OCI-LY1 (cell line): ENCODE measurements around the gene LAMTOR4.

Source experiments
- H2AFZ ChIP-seq: fragments of 200-600 bp; sonication (generic), shearing (Covaris generic); 2 replicates; pipeline ENCODE4 v1.6.0; 2014; ENCODE audit warnings: antibody characterized with exemption, mild to moderate bottlenecking, low read length
- H3F3A ChIP-seq: fragments of 200-600 bp; sonication (generic), shearing (Covaris generic); 2 replicates; pipeline ENCODE4 v1.6.0; 2014; ENCODE audit warnings: mild to moderate bottlenecking, antibody characterized with exemption, low read length, moderate library complexity; ENCODE audit not compliant: insufficient read depth
- H3K27ac ChIP-seq: fragments of 200-600 bp; sonication (generic); 2 replicates; pipeline ENCODE4 v1.5.1; 2014; ENCODE audit warnings: low read length, mixed run types, mild to moderate bottlenecking, low read depth; ENCODE audit not compliant: poor library complexity, severe bottlenecking
- H3K27me3 ChIP-seq: fragments of 200-600 bp; sonication (generic); 2 replicates; pipeline ENCODE4 v1.6.0; 2014; ENCODE audit warnings: antibody characterized with exemption, mild to moderate bottlenecking, low read length, moderate library complexity; ENCODE audit not compliant: insufficient read depth
- H3K36me3 ChIP-seq: fragments of 200-600 bp; sonication (generic); 2 replicates; pipeline ENCODE4 v1.6.1; 2014; ENCODE audit warnings: mild to moderate bottlenecking, antibody characterized with exemption, low read length, moderate library complexity, mixed read lengths; ENCODE audit not compliant: insufficient read depth
- H3K4me1 ChIP-seq: fragments of 200-600 bp; sonication (generic); 2 replicates; pipeline ENCODE4 v1.5.1; 2014; ENCODE audit warnings: mild to moderate bottlenecking, low read length, moderate library complexity; ENCODE audit not compliant: insufficient read depth, severe bottlenecking
- H3K4me2 ChIP-seq: fragments of 200-600 bp; sonication (generic), shearing (Covaris generic); 2 replicates; pipeline ENCODE4 v1.6.1; 2014; ENCODE audit warnings: low read length
- H3K4me3 ChIP-seq: fragments of 200-600 bp; sonication (generic); 2 replicates; pipeline ENCODE4 v1.5.1; 2014; ENCODE audit warnings: low read length, low read depth, mild to moderate bottlenecking, mixed read lengths; ENCODE audit not compliant: poor library complexity, severe bottlenecking
- H3K79me2 ChIP-seq: fragments of 200-600 bp; shearing (Covaris generic); 2 replicates; pipeline ENCODE4 v1.6.1; 2016; ENCODE audit warnings: mixed run types, low read length, mixed read lengths; ENCODE audit not compliant: insufficient read depth
- H3K9ac ChIP-seq: fragments of 200-600 bp; sonication (generic), shearing (Covaris generic); 2 replicates; pipeline ENCODE4 v1.6.1; 2014; ENCODE audit warnings: mild to moderate bottlenecking, low read length, mixed read lengths
- H3K9me2 ChIP-seq: fragments of 200-600 bp; sonication (generic), shearing (Covaris generic); 2 replicates; pipeline ENCODE4 v1.6.1; 2014; ENCODE audit warnings: low read depth, mild to moderate bottlenecking, low read length, mixed read lengths
- H3K9me3 ChIP-seq: fragments of 200-600 bp; shearing (Covaris generic); 2 replicates; pipeline ENCODE4 v1.6.1; 2014; ENCODE audit warnings: low read length, mixed read lengths
- H4K20me1 ChIP-seq: fragments of 200-600 bp; sonication (generic), shearing (Covaris generic); 2 replicates; pipeline ENCODE4 v1.6.0; 2016; ENCODE audit warnings: mild to moderate bottlenecking, low read length; ENCODE audit not compliant: insufficient read depth
- EZH2 ChIP-seq: fragments of 200-600 bp; sonication (generic), shearing (Covaris generic); IDR thresholded peaks from 2 replicates; pipeline ENCODE4 v1.8.0; 2017; ENCODE audit warnings: borderline replicate concordance, mixed run types, mild to moderate bottlenecking, antibody characterized with exemption, low read length, moderate library complexity, mixed read lengths
- TF ChIP-seq, protein P1 (sequence below): fragments of 200-600 bp; sonication (generic), shearing (Covaris generic); IDR thresholded peaks from 2 replicates; pipeline ENCODE4 v1.5.1; 2017; ENCODE audit warnings: mild to moderate bottlenecking, antibody characterized with exemption, low read length, moderate library complexity, mixed read lengths

LAMTOR4 gene

DNA sequence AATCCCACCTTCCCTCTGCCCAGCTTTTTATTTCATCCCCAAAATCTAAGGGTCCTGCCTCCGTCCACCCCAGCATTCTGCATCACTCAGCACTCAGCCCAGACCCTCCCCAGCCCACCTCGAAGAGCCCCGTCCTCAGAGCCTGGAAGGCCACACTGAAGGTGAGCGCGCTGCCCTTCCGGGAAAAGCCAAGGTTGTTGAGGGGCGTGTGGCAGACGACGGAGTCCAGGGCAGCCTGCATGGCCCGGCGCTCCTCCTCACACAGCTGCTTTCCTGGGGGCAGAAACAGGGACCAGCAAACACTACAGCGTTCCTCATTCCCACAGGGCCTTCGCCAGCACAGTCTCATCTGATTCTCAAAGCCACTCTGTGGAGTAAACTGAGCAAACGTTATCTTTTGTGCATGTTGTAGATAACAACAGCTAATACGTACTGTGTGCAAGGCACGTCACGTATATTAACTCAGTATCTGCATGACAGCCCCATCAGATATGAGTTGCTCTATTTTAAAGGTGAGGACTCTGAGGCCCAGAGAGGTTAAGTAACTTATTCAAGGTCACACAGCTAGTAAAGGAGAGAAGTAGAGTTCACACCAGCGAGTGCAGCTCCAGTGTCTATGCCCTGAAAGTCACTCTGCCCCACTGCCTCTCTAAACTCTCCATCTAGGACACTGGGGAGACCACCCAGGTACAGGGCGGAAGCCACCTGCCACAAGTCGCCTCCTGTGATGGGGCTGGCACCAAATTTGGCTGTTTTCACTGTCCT, 7.0 kb downstream of the LAMTOR4 start:
- Histone ChIP-seq H3K9ac (no peak overlapping the region), H3K9me2 (no peaks in the 10 kb centered on the region), H3K4me1 (peaks cover 70% of the 10 kb centered on the region), H3K27ac (peak overlapping the region; percentile 65), H3K79me2 (no peaks in the 10 kb centered on the region), H3K9me3 (no peaks in the 10 kb centered on the region), H3K36me3 (peaks cover 56% of the 10 kb centered on the region), H3K4me3 (no peak overlapping the region), H2AFZ (no peak overlapping the region), H4K20me1 (no peaks in the 10 kb centered on the region), H3K27me3 (no peaks in the 10 kb centered on the region), H3F3A (no peaks in the 10 kb centered on the region), H3K4me2 (peak overlapping the region; percentile 96; the same call in 1 of the 2 replicates)
- no peak for TF ChIP-seq EZH2
- TF ChIP-seq, protein P1, sequence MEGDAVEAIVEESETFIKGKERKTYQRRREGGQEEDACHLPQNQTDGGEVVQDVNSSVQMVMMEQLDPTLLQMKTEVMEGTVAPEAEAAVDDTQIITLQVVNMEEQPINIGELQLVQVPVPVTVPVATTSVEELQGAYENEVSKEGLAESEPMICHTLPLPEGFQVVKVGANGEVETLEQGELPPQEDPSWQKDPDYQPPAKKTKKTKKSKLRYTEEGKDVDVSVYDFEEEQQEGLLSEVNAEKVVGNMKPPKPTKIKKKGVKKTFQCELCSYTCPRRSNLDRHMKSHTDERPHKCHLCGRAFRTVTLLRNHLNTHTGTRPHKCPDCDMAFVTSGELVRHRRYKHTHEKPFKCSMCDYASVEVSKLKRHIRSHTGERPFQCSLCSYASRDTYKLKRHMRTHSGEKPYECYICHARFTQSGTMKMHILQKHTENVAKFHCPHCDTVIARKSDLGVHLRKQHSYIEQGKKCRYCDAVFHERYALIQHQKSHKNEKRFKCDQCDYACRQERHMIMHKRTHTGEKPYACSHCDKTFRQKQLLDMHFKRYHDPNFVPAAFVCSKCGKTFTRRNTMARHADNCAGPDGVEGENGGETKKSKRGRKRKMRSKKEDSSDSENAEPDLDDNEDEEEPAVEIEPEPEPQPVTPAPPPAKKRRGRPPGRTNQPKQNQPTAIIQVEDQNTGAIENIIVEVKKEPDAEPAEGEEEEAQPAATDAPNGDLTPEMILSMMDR = no peak

DNA sequence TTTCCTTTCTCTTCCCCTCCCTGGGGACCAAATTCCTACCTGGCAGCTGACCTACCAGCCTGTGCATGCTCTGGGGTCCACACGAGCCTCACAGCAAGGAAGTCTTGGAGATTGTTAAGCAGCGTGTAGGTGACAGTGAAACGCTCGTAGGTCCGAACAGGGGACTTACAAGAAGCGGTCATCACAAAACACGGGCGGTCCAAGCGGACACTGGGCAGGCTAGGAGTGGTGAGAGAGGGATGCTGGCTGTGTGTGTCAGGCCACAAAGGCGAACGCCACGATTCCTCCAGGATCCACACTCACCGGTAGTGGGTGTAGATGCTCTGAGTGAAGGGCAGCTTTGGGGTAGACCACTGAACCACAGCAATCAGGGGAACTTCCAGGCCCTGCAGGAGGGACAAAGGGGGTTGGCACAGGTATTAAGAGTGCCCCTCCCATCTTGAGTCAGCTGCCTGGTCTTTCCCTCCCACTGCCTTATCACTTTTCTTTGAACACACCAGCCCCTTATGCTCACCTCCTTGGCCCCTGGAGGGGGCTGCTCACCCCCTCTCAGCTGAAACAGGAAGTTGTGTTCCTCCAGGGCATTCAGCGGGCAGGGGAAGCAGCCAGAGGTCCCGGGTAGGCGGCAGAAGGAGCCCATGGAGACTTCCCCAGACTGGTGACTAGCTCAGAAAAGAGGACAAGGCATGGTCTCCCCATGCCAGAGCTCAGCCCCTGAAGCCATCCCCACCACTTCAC, 7.8 kb downstream of the LAMTOR4 start:
- Histone ChIP-seq H3K27me3 (no peaks in the 10 kb centered on the region), H3F3A (no peaks in the 10 kb centered on the region), H3K4me2 (peak overlapping the region; percentile 96), H2AFZ (no peak overlapping the region), H3K79me2 (no peaks in the 10 kb centered on the region), H3K27ac (peak overlapping the region; percentile 65), H3K9ac (peak overlapping the region; percentile 86; the same call in 1 of the 2 replicates), H3K4me3 (peak overlapping the region; percentile 83), H3K9me3 (no peaks in the 10 kb centered on the region), H3K9me2 (no peaks in the 10 kb centered on the region), H3K4me1 (peaks cover 68% of the 10 kb centered on the region), H3K36me3 (peaks cover 54% of the 10 kb centered on the region), H4K20me1 (no peaks in the 10 kb centered on the region)
- TF ChIP-seq, protein P1 = no peak
- no peak for TF ChIP-seq EZH2

DNA sequence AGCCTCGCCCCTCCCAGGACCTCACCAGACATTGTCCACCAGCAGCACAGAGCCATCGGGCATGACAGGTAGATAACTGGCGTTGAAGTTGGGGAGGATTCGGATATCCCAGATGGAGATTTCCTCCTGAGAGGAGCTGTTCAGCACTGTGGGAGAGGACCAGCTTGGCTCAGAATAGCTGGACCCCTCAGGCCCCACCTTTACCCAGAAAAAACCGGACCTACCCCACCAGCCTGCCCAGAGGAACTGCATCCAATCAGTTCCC, 8.3 kb downstream of the LAMTOR4 start:
- H3K4me3 ChIP-seq = peak overlapping the region; percentile 83
- H3K27ac ChIP-seq = peak overlapping the region; percentile 65
- no peak for TF ChIP-seq EZH2
- TF ChIP-seq, protein P1 = no peak

More for the DNA sequence above, 8.3 kb downstream of the LAMTOR4 start:
- Histone ChIP-seq H4K20me1 (no peaks in the 10 kb centered on the region), H3K79me2 (no peaks in the 10 kb centered on the region), H3K9me2 (no peaks in the 10 kb centered on the region), H2AFZ (no peak overlapping the region), H3K4me1 (peaks cover 63% of the 10 kb centered on the region), H3K9me3 (no peaks in the 10 kb centered on the region), H3F3A (no peaks in the 10 kb centered on the region), H3K4me2 (peak overlapping the region; percentile 96), H3K27me3 (no peaks in the 10 kb centered on the region), H3K36me3 (peaks cover 49% of the 10 kb centered on the region), H3K9ac (peak overlapping the region; percentile 86; the same call in 1 of the 2 replicates)
